Measurements from ENCODE around the gene IRF2BP1. TPM values are rescaled to one million over a fixed set of nuclear protein-coding genes. Genes with fewer than 3 reads are reported as not detected.

The IRF2BP1 gene
- total and polyA plus RNA-seq, 2 of the 13 experiments (the other 11 are each of a cell fraction or from before 2014, with no cell fraction given) = 4.3 to 14.3 TPM

GRCh38 chr19:45862564-45863334 lies 23.2 kb downstream of the IRF2BP1 start, which contains the start of gene SYMPK (continued):
- TF ChIP-seq ZNF607 (CRISPR knock-in tag; IDR thresholded peaks at IDR 0.05; ENCODE audit: borderline replicate concordance) (peak; percentile 86), HNF1B (CRISPR knock-in tag; IDR thresholded peaks at IDR 0.05) (peak; percentile 91; the same call in 1 of the 2 replicates), ZNF512 (CRISPR knock-in tag; IDR thresholded peaks at IDR 0.05) (no peak), AHR (CRISPR knock-in tag; IDR thresholded peaks at IDR 0.05) (no peak), FOXA3 (CRISPR knock-in tag; IDR thresholded peaks at IDR 0.05) (peak; percentile 66), ZNF75D (CRISPR knock-in tag; IDR thresholded peaks at IDR 0.05; ENCODE audit: borderline replicate concordance) (no peak), ZNF3 (CRISPR knock-in tag; IDR thresholded peaks at IDR 0.05) (no peak), HBP1 (CRISPR knock-in tag; IDR thresholded peaks at IDR 0.05; ENCODE audit: low read depth) (no peak), ZBTB33 (CRISPR knock-in tag; IDR thresholded peaks at IDR 0.05) (0 out of 2 replicates have a peak, but pooled peaks have one; percentile 22), ZNF281 (CRISPR knock-in tag; IDR thresholded peaks at IDR 0.05; ENCODE audit: borderline replicate concordance) (no peak), ZNF432 (CRISPR knock-in tag; IDR thresholded peaks at IDR 0.05; ENCODE audit: borderline replicate concordance) (no peak), LCORL (IDR thresholded peaks at IDR 0.05) (no peak), LCORL (CRISPR knock-in tag; IDR thresholded peaks at IDR 0.05) (peak; percentile 76), MAFG (CRISPR knock-in tag; IDR thresholded peaks at IDR 0.05) (no peak), IRF2 (CRISPR knock-in tag; IDR thresholded peaks at IDR 0.05) (peak; percentile 97), SATB2 (CRISPR knock-in tag; IDR thresholded peaks at IDR 0.05) (no peak), MTA1 (CRISPR knock-in tag; IDR thresholded peaks at IDR 0.05; ENCODE audit: borderline replicate concordance) (no peak; the same call in 1 of the 2 replicates), RARG (CRISPR knock-in tag; IDR thresholded peaks at IDR 0.05; ENCODE audit: low read depth) (no peak)

Measured in HepG2 (cell line).